ENCODE measurements around the gene BACE2.
"Not testable (repeated sequence)": the region's sequence is repeated elsewhere in the genome, so short reads cannot be mapped to it uniquely, and the experiment has no call there.

GRCh38 chr21:41238081-41238796, 70.3 kb downstream of the BACE2 start:
- TF ChIP-seq, protein P1, sequence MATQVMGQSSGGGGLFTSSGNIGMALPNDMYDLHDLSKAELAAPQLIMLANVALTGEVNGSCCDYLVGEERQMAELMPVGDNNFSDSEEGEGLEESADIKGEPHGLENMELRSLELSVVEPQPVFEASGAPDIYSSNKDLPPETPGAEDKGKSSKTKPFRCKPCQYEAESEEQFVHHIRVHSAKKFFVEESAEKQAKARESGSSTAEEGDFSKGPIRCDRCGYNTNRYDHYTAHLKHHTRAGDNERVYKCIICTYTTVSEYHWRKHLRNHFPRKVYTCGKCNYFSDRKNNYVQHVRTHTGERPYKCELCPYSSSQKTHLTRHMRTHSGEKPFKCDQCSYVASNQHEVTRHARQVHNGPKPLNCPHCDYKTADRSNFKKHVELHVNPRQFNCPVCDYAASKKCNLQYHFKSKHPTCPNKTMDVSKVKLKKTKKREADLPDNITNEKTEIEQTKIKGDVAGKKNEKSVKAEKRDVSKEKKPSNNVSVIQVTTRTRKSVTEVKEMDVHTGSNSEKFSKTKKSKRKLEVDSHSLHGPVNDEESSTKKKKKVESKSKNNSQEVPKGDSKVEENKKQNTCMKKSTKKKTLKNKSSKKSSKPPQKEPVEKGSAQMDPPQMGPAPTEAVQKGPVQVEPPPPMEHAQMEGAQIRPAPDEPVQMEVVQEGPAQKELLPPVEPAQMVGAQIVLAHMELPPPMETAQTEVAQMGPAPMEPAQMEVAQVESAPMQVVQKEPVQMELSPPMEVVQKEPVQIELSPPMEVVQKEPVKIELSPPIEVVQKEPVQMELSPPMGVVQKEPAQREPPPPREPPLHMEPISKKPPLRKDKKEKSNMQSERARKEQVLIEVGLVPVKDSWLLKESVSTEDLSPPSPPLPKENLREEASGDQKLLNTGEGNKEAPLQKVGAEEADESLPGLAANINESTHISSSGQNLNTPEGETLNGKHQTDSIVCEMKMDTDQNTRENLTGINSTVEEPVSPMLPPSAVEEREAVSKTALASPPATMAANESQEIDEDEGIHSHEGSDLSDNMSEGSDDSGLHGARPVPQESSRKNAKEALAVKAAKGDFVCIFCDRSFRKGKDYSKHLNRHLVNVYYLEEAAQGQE (IDR thresholded peaks at IDR 0.05) = not testable (repeated sequence)
- TF ChIP-seq CTCF (IDR thresholded peaks at IDR 0.05; ENCODE audit: low read depth, low read length, missing input control); JUND (IDR thresholded peaks at IDR 0.05); TAF1 (conservative IDR thresholded peaks at IDR 0.05); MAX (IDR thresholded peaks at IDR 0.05); RAD21 (IDR thresholded peaks at IDR 0.05): not testable (repeated sequence)

Measured in liver (tissue), 3 donors.